ENCODE data around the gene VPS52.

DNA sequence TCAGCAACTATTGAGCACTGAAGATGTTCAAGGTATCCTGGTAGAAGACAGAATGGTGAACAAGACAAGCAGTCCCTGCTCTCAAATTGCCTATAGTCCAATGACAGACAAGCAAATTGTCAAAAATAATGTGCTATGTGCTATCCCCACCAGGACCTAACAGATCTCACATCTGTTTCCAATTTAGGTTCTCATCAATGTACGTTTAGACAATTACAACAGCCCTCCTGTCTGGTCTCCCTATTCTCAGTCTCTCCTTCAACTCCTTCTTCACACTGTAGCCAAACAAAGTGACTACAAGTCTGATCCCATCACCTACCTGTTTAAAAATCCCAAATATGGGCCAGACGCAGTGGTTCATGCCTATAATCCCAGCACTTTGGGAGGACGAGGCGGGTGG is 34.7 kb upstream of the VPS52 start:
- TF ChIP-seq, protein P1, sequence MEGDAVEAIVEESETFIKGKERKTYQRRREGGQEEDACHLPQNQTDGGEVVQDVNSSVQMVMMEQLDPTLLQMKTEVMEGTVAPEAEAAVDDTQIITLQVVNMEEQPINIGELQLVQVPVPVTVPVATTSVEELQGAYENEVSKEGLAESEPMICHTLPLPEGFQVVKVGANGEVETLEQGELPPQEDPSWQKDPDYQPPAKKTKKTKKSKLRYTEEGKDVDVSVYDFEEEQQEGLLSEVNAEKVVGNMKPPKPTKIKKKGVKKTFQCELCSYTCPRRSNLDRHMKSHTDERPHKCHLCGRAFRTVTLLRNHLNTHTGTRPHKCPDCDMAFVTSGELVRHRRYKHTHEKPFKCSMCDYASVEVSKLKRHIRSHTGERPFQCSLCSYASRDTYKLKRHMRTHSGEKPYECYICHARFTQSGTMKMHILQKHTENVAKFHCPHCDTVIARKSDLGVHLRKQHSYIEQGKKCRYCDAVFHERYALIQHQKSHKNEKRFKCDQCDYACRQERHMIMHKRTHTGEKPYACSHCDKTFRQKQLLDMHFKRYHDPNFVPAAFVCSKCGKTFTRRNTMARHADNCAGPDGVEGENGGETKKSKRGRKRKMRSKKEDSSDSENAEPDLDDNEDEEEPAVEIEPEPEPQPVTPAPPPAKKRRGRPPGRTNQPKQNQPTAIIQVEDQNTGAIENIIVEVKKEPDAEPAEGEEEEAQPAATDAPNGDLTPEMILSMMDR (IDR thresholded peaks at IDR 0.05; ENCODE audit: low read depth, low read length): no peak
- TF ChIP-seq EZH2phosphoT487 (IDR thresholded peaks at IDR 0.05; ENCODE audit: low read depth): no peak

Measured in OCI-LY3 (cell line).